Kidney (tissue), 14 donors: ENCODE data around the gene EEPD1. TPM values are rescaled to one million over a fixed set of nuclear protein-coding genes. Genes with fewer than 3 reads are reported as not detected.

Experiments used
- DNase-seq, 5 donors: peaks; one replicate each; pipeline ENCODE4 v3.0.0-alpha.2; 2013 to 2020
- FAIRE-seq: peaks from 2 replicates; lab custom pipeline; 2012; peaks lifted over from hg19 to GRCh38; lab: Jason Lieb, UNC
- H3K27ac ChIP-seq, 2 donors: one replicate each; pipeline ENCODE4 v1.7.0; 2013; ENCODE audit warnings: low read depth in 2 of 2, low read length in 2 of 2, inconsistent platforms in 1 of 2
- H3K27me3 ChIP-seq: one replicate; pipeline ENCODE4 v1.7.1; 2013; ENCODE audit warnings: low read length, inconsistent platforms; ENCODE audit not compliant: control insufficient read depth, insufficient read depth
- H3K36me3 ChIP-seq, 3 donors: one replicate each; pipeline versions ENCODE4 v1.7.0 to v1.7.1; 2013; ENCODE audit warnings: low read length in 3 of 3, control low read depth in 1 of 3, inconsistent platforms in 1 of 3; ENCODE audit not compliant: insufficient read depth in 3 of 3, control insufficient read depth in 2 of 3
- H3K4me1 ChIP-seq, 3 donors: one replicate each; pipeline versions ENCODE4 v1.7.0 to v1.7.1; 2013; ENCODE audit warnings: low read length in 3 of 3, inconsistent platforms in 1 of 3, low read depth in 1 of 3; ENCODE audit not compliant: control insufficient read depth in 2 of 3, insufficient read depth in 2 of 3
- H3K4me3 ChIP-seq, 3 donors: one replicate each; pipeline versions ENCODE4 v1.7.0 to v1.8.1; 2013; ENCODE audit warnings: low read length in 3 of 3, control low read depth in 1 of 3, inconsistent platforms in 1 of 3
- H3K9ac ChIP-seq, 3 donors: one replicate each; pipeline versions ENCODE4 v1.7.0 to v1.7.1; 2013; ENCODE audit warnings: low read length in 3 of 3, control low read depth in 1 of 3, inconsistent platforms in 1 of 3
- H3K9me3 ChIP-seq, 3 donors: one replicate each; pipeline versions ENCODE4 v1.7.0 to v1.7.1; 2013; ENCODE audit warnings: low read length in 3 of 3, control low read depth in 1 of 3, inconsistent platforms in 1 of 3; ENCODE audit not compliant: control insufficient read depth in 2 of 3, insufficient read depth in 1 of 3
- CTCF ChIP-seq: IDR thresholded peaks from 3 replicates; pipeline ENCODE4 v1.5.1; 2012; ENCODE audit warnings: mild to moderate bottlenecking, moderate library complexity, borderline replicate concordance; ENCODE audit not compliant: insufficient read depth; ENCODE audit errors: extremely low read depth
- intact Hi-C: fragments of 100-400 bp; cut with DNase I; formaldehyde crosslinking; loops from one replicate; pipeline ENCODE4 v1.11.1; 2022
- polyA plus RNA-seq: library from polyadenylated mRNA; stranded (reverse); fragments of 350-450 nt; fragmentation: Illumina TruSeq; extraction: RNeasy Lipid Tissue Mini Kit (QIAGEN cat#74804); gene quantifications from one replicate; pipeline ENCODE4 v1.2.3, GENCODE V29; 2014; ENCODE audit warnings: low read depth, low replicate concordance; ENCODE audit not compliant: insufficient read depth
- total RNA-seq: library from RNA; stranded (reverse); fragmentation: NEBNext Ultra II Directional; extraction: Animal tissue kit (Norgen Biotek cat#: 25700); gene quantifications from one replicate; pipeline ENCODE4 v1.2.1, GENCODE V29; 2021
- donor health status: control.
- donor health status: control.
- donor health status: control.
- donor health status: control.
- donor health status: control.
- donor health status: DM: yes; HTN: yes; CAD: no.
- donor health status: Normal renal cell carcinoma (clear cell type).

Gene EEPD1
- total and polyA plus RNA-seq, 2 donors from 2014 or later, result 6.3 to 6.4 TPM

GRCh38 chr7:36116347-36117202 is 36.5 kb upstream of the EEPD1 start:
- Histone ChIP-seq H3K4me1 (peaks cover 0 to 8% (median 6%) of the 10 kb centered on the region in 3 donors), H3K4me3 (no peak overlapping the region), H3K27ac (peak overlapping the region; percentile 18 to 29), H3K9me3 (no peaks in the 10 kb centered on the region), H3K36me3 (no peaks in the 10 kb centered on the region), H3K9ac (no peak overlapping the region), H3K27me3 (no peaks in the 10 kb centered on the region)
- FAIRE-seq (no peak), DNase-seq (no peak)
- intact Hi-C loops, result no loop called here
- TF ChIP-seq CTCF, result no peak

GRCh38 chr7:36117203-36117840 is 35.7 kb upstream of the EEPD1 start:
- peak overlapping the region; percentile 18 to 29 for H3K27ac ChIP-seq
- FAIRE-seq, result no peak
- H3K9ac ChIP-seq, result no peak overlapping the region
- no peaks in the 10 kb centered on the region for H3K27me3 ChIP-seq
- no peak overlapping the region for H3K4me3 ChIP-seq
- intact Hi-C loops, result no loop called here
- H3K9me3 ChIP-seq, result no peaks in the 10 kb centered on the region
- no peaks in the 10 kb centered on the region for H3K36me3 ChIP-seq
- no peak for DNase-seq
- H3K4me1 ChIP-seq, result peaks cover 0 to 8% (median 6%) of the 10 kb centered on the region in 3 donors
- no peak for TF ChIP-seq CTCF

- H3K9me3 ChIP-seq, result no peaks in the 10 kb centered on the region
- DNase-seq, result no peak
- intact Hi-C loops, result no loop called here
- peaks cover 0 to 8% (median 6%) of the 10 kb centered on the region in 3 donors for H3K4me1 ChIP-seq
- TF ChIP-seq CTCF, result no peak
- no peaks in the 10 kb centered on the region for H3K27me3 ChIP-seq
- no peak overlapping the region for H3K4me3 ChIP-seq
- no peak overlapping the region for H3K9ac ChIP-seq
- no peaks in the 10 kb centered on the region for H3K36me3 ChIP-seq
- no peak for FAIRE-seq
- H3K27ac ChIP-seq, result no peak overlapping the region
Measured at GRCh38 chr7:36118344-36118743, 34.7 kb upstream of the EEPD1 start.
